CD4-positive, alpha-beta T cell treated with Interleukin-2 at 100 ng/mL for 4 hours (primary cell): ENCODE measurements around the gene TMEM132A.

Source experiments
- DNase-seq: peaks from one replicate; pipeline ENCODE4 v3.0.0-alpha.2; 2020; ENCODE audit warnings: low spot score

TMEM132A gene

GRCh38 chr11:60924110-60924905, at the start of gene TMEM132A:
Gene TMEM132A (plus strand): TSS chr11:60924460. CDS start chr11:60924634, 174 bp downstream.
- no peak for DNase-seq

GRCh38 chr11:60875366-60876167, 48.7 kb upstream of the TMEM132A start:
- no peak for DNase-seq

GRCh38 chr11:60876168-60876485, 48.1 kb upstream of the TMEM132A start:
- DNase-seq: no peak

GRCh38 chr11:60878245-60879101, 45.8 kb upstream of the TMEM132A start:
- no peak for DNase-seq

- DNase-seq: no peak
Observed at GRCh38 chr11:60879104-60879503, 45.2 kb upstream of the TMEM132A start.

GRCh38 chr11:60879971-60880588, 44.2 kb upstream of the TMEM132A start:
- DNase-seq: no peak

- no peak for DNase-seq
Observed at GRCh38 chr11:60880643-60881282, 43.5 kb upstream of the TMEM132A start.

- DNase-seq: peak; percentile 39
Observed at GRCh38 chr11:60887556-60887955, 36.7 kb upstream of the TMEM132A start.

GRCh38 chr11:60889869-60890311, 34.4 kb upstream of the TMEM132A start:
- DNase-seq: no peak

GRCh38 chr11:60890696-60891095, 33.6 kb upstream of the TMEM132A start:
- no peak for DNase-seq

- DNase-seq: no peak
Observed at GRCh38 chr11:60891103-60891741, 33.0 kb upstream of the TMEM132A start.

GRCh38 chr11:60895687-60896086, 28.6 kb upstream of the TMEM132A start:
- no peak for DNase-seq

- no peak for DNase-seq
Observed at GRCh38 chr11:60897496-60897895, 26.8 kb upstream of the TMEM132A start.

- peak; percentile 52 for DNase-seq
Observed at GRCh38 chr11:60899046-60899936, 25.0 kb upstream of the TMEM132A start.

GRCh38 chr11:60899977-60900376, 24.3 kb upstream of the TMEM132A start:
- no peak for DNase-seq

- no peak for DNase-seq
Observed at GRCh38 chr11:60900673-60901404, 23.4 kb upstream of the TMEM132A start.

- no peak for DNase-seq
Observed at GRCh38 chr11:60902625-60903024, 21.6 kb upstream of the TMEM132A start.

GRCh38 chr11:60905047-60905446, 19.2 kb upstream of the TMEM132A start:
- no peak for DNase-seq

GRCh38 chr11:60905551-60906113, 18.6 kb upstream of the TMEM132A start:
- DNase-seq: peak; percentile 30
